Colonic mucosa (tissue), 4 donors: ENCODE results near the gene ST7. TPM values are rescaled to one million over a fixed set of nuclear protein-coding genes. Genes with fewer than 3 reads are reported as not detected.

ENCODE experiments used
- DNase-seq: peaks from one replicate; pipeline ENCODE4 v3.0.0-alpha.2; 2020
- H3K27ac ChIP-seq: fragments of 200-600 bp; one replicate; pipeline ENCODE4 v1.8.0; 2021
- H3K27me3 ChIP-seq: fragments of 200-600 bp; one replicate; pipeline ENCODE4 v1.8.0; 2021
- H3K36me3 ChIP-seq: fragments of 200-600 bp; one replicate; pipeline ENCODE4 v1.8.0; 2021
- H3K4me1 ChIP-seq: fragments of 200-600 bp; one replicate; pipeline ENCODE4 v1.8.0; 2021; ENCODE audit warnings: mild to moderate bottlenecking
- H3K4me3 ChIP-seq: fragments of 200-600 bp; one replicate; pipeline ENCODE4 v1.8.0; 2021
- H3K9ac ChIP-seq, 2 donors: one replicate each; pipeline ENCODE4 v1.7.0; 2013; ENCODE audit warnings: control low read depth in 2 of 2, low read depth in 2 of 2, low read length in 2 of 2
- H3K9me3 ChIP-seq: fragments of 200-600 bp; one replicate; pipeline ENCODE4 v1.8.0; 2021
- intact Hi-C: fragments of 100-400 bp; cut with DNase I; formaldehyde crosslinking; loops from one replicate; pipeline ENCODE4 v1.14.1; 2022
- total RNA-seq, 2 donors: library from RNA; stranded (reverse); fragmentation: NEBNext Ultra II Directional in 1 of 2; extraction: Animal tissue kit (Norgen Biotek cat#: 25700) in 1 of 2; gene quantifications; one replicate each; pipeline ENCODE4 v1.2.1, GENCODE V29; 2021
- TF ChIP-seq, protein P1 (sequence below): fragments of 200-600 bp; IDR thresholded peaks from one replicate; pipeline ENCODE4 v1.8.0; 2022; ENCODE audit warnings: antibody characterized with exemption, mild to moderate bottlenecking
- donor health status: healthy.
- donor health status: DM: no; HTN: no; CAD: no.
- donor health status: DM: no; HTN: no; CAD: no.

The ST7 gene
- total RNA-seq, 2 donors from 2014 or later, result 10.6 to 12.2 TPM

DNA sequence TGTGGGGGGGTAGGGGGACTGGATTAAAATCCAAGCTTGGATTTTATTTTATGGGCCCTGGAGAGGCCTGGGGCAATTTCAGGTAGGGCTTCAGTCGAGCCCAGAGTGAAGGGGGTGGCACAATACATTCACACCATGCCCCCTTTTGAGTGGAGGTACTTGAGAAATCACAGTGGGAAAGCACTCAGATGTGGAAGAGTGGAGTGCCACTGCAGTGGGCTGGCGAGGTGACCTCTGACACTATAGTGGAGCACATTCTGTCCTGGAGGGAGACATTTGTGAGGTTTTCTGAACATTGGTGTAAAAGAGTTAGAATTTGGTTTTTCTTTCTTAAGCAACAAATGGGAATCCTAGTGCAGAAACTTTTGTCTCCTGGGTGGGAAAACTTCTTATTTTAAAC, 226.4 kb downstream of the ST7 start:
- DNase-seq, result no peak
- no peaks in the 10 kb centered on the region for H3K27me3 ChIP-seq
- no peak overlapping the region for H3K9ac ChIP-seq
- no peaks in the 10 kb centered on the region for H3K36me3 ChIP-seq
- intact Hi-C loops, result no loop called here
- TF ChIP-seq, protein P1, sequence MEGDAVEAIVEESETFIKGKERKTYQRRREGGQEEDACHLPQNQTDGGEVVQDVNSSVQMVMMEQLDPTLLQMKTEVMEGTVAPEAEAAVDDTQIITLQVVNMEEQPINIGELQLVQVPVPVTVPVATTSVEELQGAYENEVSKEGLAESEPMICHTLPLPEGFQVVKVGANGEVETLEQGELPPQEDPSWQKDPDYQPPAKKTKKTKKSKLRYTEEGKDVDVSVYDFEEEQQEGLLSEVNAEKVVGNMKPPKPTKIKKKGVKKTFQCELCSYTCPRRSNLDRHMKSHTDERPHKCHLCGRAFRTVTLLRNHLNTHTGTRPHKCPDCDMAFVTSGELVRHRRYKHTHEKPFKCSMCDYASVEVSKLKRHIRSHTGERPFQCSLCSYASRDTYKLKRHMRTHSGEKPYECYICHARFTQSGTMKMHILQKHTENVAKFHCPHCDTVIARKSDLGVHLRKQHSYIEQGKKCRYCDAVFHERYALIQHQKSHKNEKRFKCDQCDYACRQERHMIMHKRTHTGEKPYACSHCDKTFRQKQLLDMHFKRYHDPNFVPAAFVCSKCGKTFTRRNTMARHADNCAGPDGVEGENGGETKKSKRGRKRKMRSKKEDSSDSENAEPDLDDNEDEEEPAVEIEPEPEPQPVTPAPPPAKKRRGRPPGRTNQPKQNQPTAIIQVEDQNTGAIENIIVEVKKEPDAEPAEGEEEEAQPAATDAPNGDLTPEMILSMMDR, result no peak
- H3K4me1 ChIP-seq, result no peaks in the 10 kb centered on the region
- no peaks in the 10 kb centered on the region for H3K9me3 ChIP-seq
- H3K4me3 ChIP-seq, result no peak overlapping the region
- H3K27ac ChIP-seq, result no peak overlapping the region

GRCh38 chr7:117183729-117184128, 230.4 kb downstream of the ST7 start:
- Histone ChIP-seq H3K27ac (no peak overlapping the region), H3K4me3 (no peak overlapping the region), H3K36me3 (no peaks in the 10 kb centered on the region), H3K9ac (no peak overlapping the region), H3K9me3 (no peaks in the 10 kb centered on the region), H3K4me1 (no peaks in the 10 kb centered on the region), H3K27me3 (no peaks in the 10 kb centered on the region)
- DNase-seq, result no peak
- intact Hi-C loops, result no loop called here
- TF ChIP-seq, protein P1, result no peak

DNA sequence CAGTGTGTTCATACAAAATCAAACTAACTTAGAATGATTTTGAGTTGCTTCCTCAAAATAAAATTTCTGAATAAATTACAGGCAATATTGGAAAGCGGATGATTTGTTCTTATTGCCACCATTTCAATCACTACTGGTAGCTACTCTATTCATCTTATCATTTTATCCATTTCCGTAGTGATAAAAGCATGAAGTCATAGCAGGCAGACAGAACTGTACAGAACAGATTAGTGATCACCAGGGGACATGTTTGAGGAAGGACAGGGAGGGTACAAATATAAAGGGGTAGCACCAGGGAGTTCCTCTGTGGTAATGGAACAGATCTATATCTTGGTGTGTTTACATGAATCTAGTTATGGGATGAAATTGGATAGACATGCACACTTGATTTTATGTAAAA, 231.1 kb downstream of the ST7 start:
- Histone ChIP-seq H3K27me3 (no peaks in the 10 kb centered on the region), H3K4me1 (no peaks in the 10 kb centered on the region), H3K9ac (no peak overlapping the region), H3K36me3 (no peaks in the 10 kb centered on the region), H3K27ac (no peak overlapping the region), H3K9me3 (no peaks in the 10 kb centered on the region), H3K4me3 (no peak overlapping the region)
- no peak for DNase-seq
- intact Hi-C loops, result no loop called here
- TF ChIP-seq, protein P1, result no peak

GRCh38 chr7:117185124-117185523, 231.8 kb downstream of the ST7 start:
- Histone ChIP-seq H3K27me3 (no peaks in the 10 kb centered on the region), H3K27ac (no peak overlapping the region), H3K36me3 (no peaks in the 10 kb centered on the region), H3K9me3 (no peaks in the 10 kb centered on the region), H3K9ac (no peak overlapping the region), H3K4me1 (no peaks in the 10 kb centered on the region), H3K4me3 (no peak overlapping the region)
- intact Hi-C loops, result no loop called here
- TF ChIP-seq, protein P1, result no peak
- no peak for DNase-seq

DNA sequence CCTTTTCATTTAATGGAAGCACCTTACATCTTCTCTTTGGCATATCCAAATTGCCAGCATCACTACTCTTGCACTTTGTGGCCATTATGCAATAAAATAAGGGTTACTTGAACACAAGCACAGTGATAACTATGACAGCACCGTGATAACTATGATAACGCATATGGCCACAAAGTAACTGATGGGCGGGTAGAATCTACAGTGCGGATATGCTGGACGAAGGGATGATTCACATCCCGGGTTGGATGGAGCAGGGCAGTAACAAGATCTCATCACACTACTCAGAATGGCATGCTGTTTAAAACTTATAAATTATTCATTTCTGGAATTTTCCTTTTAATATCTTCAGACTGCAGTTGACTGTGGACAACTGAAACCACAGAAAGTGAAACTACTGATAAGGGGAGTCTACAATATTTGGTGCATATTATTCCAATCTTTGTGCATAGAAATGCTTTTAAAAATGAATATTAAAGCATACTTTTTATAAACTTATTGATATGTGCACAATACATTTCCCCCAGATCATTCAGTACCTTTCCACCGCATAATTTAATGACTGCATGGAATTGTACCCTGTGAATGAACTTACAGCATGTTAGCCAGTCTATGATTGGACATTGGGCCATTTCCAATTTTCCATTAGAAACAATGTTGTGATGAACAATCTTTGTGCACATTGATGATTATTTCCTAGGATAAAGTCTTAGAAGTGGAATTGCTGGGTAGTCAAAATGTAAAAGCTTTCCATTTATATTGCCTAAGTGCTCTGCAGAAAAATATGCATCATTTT, 233.1 kb downstream of the ST7 start:
- intact Hi-C loops, result no loop called here
- TF ChIP-seq, protein P1, result no peak

More for the DNA sequence above, 233.1 kb downstream of the ST7 start:
- no peak overlapping the region for H3K9ac ChIP-seq
- no peaks in the 10 kb centered on the region for H3K27me3 ChIP-seq
- no peak overlapping the region for H3K27ac ChIP-seq
- no peak overlapping the region for H3K4me3 ChIP-seq
- DNase-seq, result no peak
- no peaks in the 10 kb centered on the region for H3K9me3 ChIP-seq
- H3K36me3 ChIP-seq, result no peaks in the 10 kb centered on the region
- H3K4me1 ChIP-seq, result no peaks in the 10 kb centered on the region
